Caco-2 (cell line): ENCODE data around the gene CCDC82. TPM values are rescaled to one million over a fixed set of nuclear protein-coding genes. Genes with fewer than 3 reads are reported as not detected.

Source experiments
- BruUV-seq: library from RNA; stranded (reverse); fragments of 400-500 nt; replicated peaks from 2 replicates; lab custom pipeline; 2021; lab: Mats Ljungman, UMichigan
- CTCF ChIA-PET: fragments of 300-600 bp; sonication (Branson Sonifier 250); formaldehyde crosslinking; loops from one replicate; lab custom pipeline; 2022; ENCODE audit warnings: antibody characterized with exemption; lab: Charles Lee
- POLR2A ChIA-PET: fragments of 300-600 bp; sonication (Branson Sonifier 250); formaldehyde crosslinking; loops from one replicate; lab custom pipeline; 2022; ENCODE audit warnings: antibody characterized with exemption; lab: Charles Lee
- DNase-seq, 2 experiments: peaks; one replicate each; pipeline versions ENCODE4 v3.0.0 to v3.0.0-alpha.2; 2020 to 2022
- H3K27me3 ChIP-seq: replicated peaks from 2 replicates; pipeline ENCODE4 v1.6.0; 2011; ENCODE audit warnings: low read length; ENCODE audit not compliant: control insufficient read depth, insufficient read depth
- H3K36me3 ChIP-seq: 2 replicates; pipeline ENCODE4 v1.5.1; 2011; ENCODE audit warnings: low read length; ENCODE audit not compliant: control insufficient read depth, insufficient read depth
- H3K4me1 ChIP-seq: fragments of 250-450 bp; sonication (Bioruptor Pico); 2 replicates; pipeline ENCODE4 v1.5.1; 2020; ENCODE audit warnings: mild to moderate bottlenecking
- H3K4me3 ChIP-seq: 2 replicates; pipeline ENCODE4 v1.5.1; 2011; ENCODE audit warnings: low read depth, mild to moderate bottlenecking, control low read depth, low read length
- H3K9me3 ChIP-seq: fragments of 250-450 bp; sonication (Bioruptor Pico); 2 replicates; pipeline ENCODE4 v1.5.1; 2020; ENCODE audit warnings: mild to moderate bottlenecking, moderate library complexity
- H3K27ac Mint-ChIP-seq: one replicate; pipeline ENCODE4 v1.8.0; 2022; ENCODE audit warnings: mixed read lengths; ENCODE audit not compliant: unreplicated experiment
- H3K27me3 Mint-ChIP-seq: one replicate; pipeline ENCODE4 v1.8.0; 2022; ENCODE audit warnings: mixed read lengths; ENCODE audit not compliant: insufficient read depth, unreplicated experiment
- H3K36me3 Mint-ChIP-seq: one replicate; pipeline ENCODE4 v1.8.0; 2022; ENCODE audit warnings: mild to moderate bottlenecking, mixed read lengths; ENCODE audit not compliant: insufficient read depth, unreplicated experiment
- H3K4me1 Mint-ChIP-seq: one replicate; pipeline ENCODE4 v1.8.0; 2022; ENCODE audit warnings: low read depth, mixed read lengths; ENCODE audit not compliant: unreplicated experiment
- H3K4me3 Mint-ChIP-seq: one replicate; pipeline ENCODE4 v1.8.0; 2022; ENCODE audit warnings: mild to moderate bottlenecking, moderate library complexity, mixed read lengths; ENCODE audit not compliant: unreplicated experiment
- H3K9me3 Mint-ChIP-seq: one replicate; pipeline ENCODE4 v1.8.0; 2022; ENCODE audit warnings: mixed read lengths; ENCODE audit not compliant: unreplicated experiment
- intact Hi-C: fragments of 100-400 bp; cut with micrococcal nuclease; formaldehyde crosslinking; loops from one replicate; pipeline ENCODE4 v1.10.0; 2022; ENCODE audit not compliant: unreplicated experiment
- total RNA-seq: library from RNA; stranded (reverse); gene quantifications from 2 replicates; pipeline ENCODE4 v1.2.3, GENCODE V29; 2022
- TF ChIP-seq, protein P1 (sequence below), 2 experiments: fragments of 200-600 bp in 1 of 2; IDR thresholded peaks; 1 replicate in 1 of 2; 2 replicates in 1 of 2; pipeline versions ENCODE4 v1.5.1 to v1.8.0; 2011 to 2022; ENCODE audit warnings: antibody characterized with exemption in 1 of 2, control low read depth in 1 of 2, inconsistent platforms in 1 of 2, low read depth in 1 of 2, low read length in 1 of 2, mild to moderate bottlenecking in 1 of 2, moderate library complexity in 1 of 2; ENCODE audit not compliant: insufficient read depth in 1 of 2, severe bottlenecking in 1 of 2, unreplicated experiment in 1 of 2

CCDC82 gene
- total RNA-seq, 1 experiment from 2014 or later: 38.2 TPM

DNA sequence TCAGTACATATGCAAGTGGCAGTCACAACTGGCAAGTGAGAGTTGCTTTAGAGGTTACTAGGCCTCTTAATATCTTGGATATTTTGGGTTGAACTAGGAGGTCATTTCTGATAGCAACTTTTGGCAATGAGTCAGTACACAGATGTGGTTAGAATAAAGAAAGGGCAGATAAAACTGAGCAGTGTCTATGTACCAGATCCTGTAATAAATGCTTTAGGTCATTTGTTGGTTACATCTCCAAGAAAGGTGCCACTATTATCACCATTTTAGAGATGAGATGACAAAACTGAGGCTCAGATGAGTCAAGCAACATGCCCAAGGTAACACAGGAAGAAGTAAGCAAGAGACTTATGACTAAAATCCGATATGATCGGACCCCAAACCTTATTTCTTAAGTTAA, 71.7 kb downstream of the CCDC82 start:
- no peak overlapping the region for H3K4me3 Mint-ChIP-seq
- H3K4me1 Mint-ChIP-seq: peaks cover 51% of the 10 kb centered on the region
- ChIA-PET CTCF (interaction anchor here (0.5 kb wide), 1 partner anchor 25 kb away, joined by 3 read pairs; the partner anchor contains the start of gene MAML2), POLR2A (interaction anchor here (1.7 kb wide), 1 partner anchor 71 kb away, joined by 4 read pairs; the partner anchor contains the start of gene CCDC82)
- TF ChIP-seq, protein P1, sequence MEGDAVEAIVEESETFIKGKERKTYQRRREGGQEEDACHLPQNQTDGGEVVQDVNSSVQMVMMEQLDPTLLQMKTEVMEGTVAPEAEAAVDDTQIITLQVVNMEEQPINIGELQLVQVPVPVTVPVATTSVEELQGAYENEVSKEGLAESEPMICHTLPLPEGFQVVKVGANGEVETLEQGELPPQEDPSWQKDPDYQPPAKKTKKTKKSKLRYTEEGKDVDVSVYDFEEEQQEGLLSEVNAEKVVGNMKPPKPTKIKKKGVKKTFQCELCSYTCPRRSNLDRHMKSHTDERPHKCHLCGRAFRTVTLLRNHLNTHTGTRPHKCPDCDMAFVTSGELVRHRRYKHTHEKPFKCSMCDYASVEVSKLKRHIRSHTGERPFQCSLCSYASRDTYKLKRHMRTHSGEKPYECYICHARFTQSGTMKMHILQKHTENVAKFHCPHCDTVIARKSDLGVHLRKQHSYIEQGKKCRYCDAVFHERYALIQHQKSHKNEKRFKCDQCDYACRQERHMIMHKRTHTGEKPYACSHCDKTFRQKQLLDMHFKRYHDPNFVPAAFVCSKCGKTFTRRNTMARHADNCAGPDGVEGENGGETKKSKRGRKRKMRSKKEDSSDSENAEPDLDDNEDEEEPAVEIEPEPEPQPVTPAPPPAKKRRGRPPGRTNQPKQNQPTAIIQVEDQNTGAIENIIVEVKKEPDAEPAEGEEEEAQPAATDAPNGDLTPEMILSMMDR (IDR thresholded peaks at IDR 0.05; ENCODE audit: insufficient read depth in 1 of 2, low read depth in 1 of 2, low read length in 1 of 2, severe bottlenecking in 1 of 2, unreplicated experiment in 1 of 2): no peak
- peaks cover 6% of the 10 kb centered on the region for H3K36me3 Mint-ChIP-seq
- no TSS peak for BruUV-seq
- Histone ChIP-seq H3K4me3 (no peak overlapping the region), H3K36me3 (peaks cover 1% of the 10 kb centered on the region; the same call in 1 of the 2 replicates), H3K4me1 (peaks cover 68% of the 10 kb centered on the region), H3K27me3 (no peaks in the 10 kb centered on the region), H3K9me3 (0 out of 2 replicates have a peak, but pooled peaks cover 7% of the 10 kb centered on the region)
- intact Hi-C loops: no loop called here
- no peaks in the 10 kb centered on the region for H3K27me3 Mint-ChIP-seq
- peaks cover 9% of the 10 kb centered on the region for H3K9me3 Mint-ChIP-seq
- DNase-seq: no peak
- no peak overlapping the region for H3K27ac Mint-ChIP-seq

GRCh38 chr11:96317571-96317970, 72.1 kb downstream of the CCDC82 start:
- no peak overlapping the region for H3K4me3 ChIP-seq
- H3K9me3 ChIP-seq: 0 out of 2 replicates have a peak, but pooled peaks cover 7% of the 10 kb centered on the region
- POLR2A ChIA-PET: interaction anchor here (1.7 kb wide), 1 partner anchor 72 kb away, joined by 4 read pairs; the partner anchor contains the start of gene CCDC82
- Mint-ChIP-seq H3K4me1 (peaks cover 47% of the 10 kb centered on the region), H3K36me3 (peaks cover 2% of the 10 kb centered on the region), H3K9me3 (peaks cover 9% of the 10 kb centered on the region), H3K27ac (peak overlapping the region; percentile 53), H3K27me3 (no peaks in the 10 kb centered on the region), H3K4me3 (no peak overlapping the region)
- DNase-seq: no peak
- intact Hi-C loops: no loop called here
- BruUV-seq: no TSS peak
- H3K27me3 ChIP-seq: no peaks in the 10 kb centered on the region
- peaks cover 1% of the 10 kb centered on the region; the same call in 1 of the 2 replicates for H3K36me3 ChIP-seq
- CTCF ChIA-PET: interaction anchor here (0.5 to 1.2 kb wide), 2 partner anchors 25 to 468 kb away, joined by 3 read pairs; partner anchors contain the start of gene MAML2
- TF ChIP-seq, protein P1 (IDR thresholded peaks at IDR 0.05; ENCODE audit: insufficient read depth in 1 of 2, low read depth in 1 of 2, low read length in 1 of 2, severe bottlenecking in 1 of 2, unreplicated experiment in 1 of 2): no peak
- peaks cover 64% of the 10 kb centered on the region for H3K4me1 ChIP-seq

DNA sequence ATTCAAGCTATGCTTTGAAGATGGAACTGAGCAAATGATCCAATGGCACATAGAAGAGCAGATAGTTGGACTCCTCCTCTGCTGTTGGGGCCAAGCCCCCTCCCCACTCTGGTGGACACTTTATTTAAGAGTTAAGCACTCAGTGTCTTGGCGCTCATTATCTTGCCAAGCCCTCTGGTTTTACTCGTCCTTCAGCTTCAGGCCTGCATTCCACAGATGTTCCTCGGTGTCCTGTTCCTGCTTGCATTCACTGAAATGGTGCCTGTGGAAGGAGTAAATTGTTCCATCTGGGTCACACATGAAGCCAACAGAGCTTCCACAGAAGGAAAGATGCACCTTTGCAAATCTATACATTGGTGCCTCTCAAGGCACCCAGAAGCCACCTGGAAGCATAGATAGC, 72.8 kb downstream of the CCDC82 start:
- intact Hi-C loops: no loop called here
- BruUV-seq: no TSS peak
- no peaks in the 10 kb centered on the region for H3K27me3 Mint-ChIP-seq
- H3K9me3 Mint-ChIP-seq: peaks cover 9% of the 10 kb centered on the region
- Histone ChIP-seq H3K9me3 (0 out of 2 replicates have a peak, but pooled peaks cover 7% of the 10 kb centered on the region), H3K4me3 (no peak overlapping the region), H3K27me3 (no peaks in the 10 kb centered on the region), H3K36me3 (peaks cover 1% of the 10 kb centered on the region; the same call in 1 of the 2 replicates), H3K4me1 (peaks cover 57% of the 10 kb centered on the region)
- H3K27ac Mint-ChIP-seq: peak overlapping the region; percentile 53
- no peak overlapping the region for H3K4me3 Mint-ChIP-seq
- CTCF ChIA-PET: interaction anchor here (1.0 to 1.2 kb wide), 2 partner anchors 26 to 467 kb away, joined by 3 to 4 read pairs; partner anchors contain the start of gene MAML2
- H3K36me3 Mint-ChIP-seq: no peaks in the 10 kb centered on the region
- POLR2A ChIA-PET: interaction anchor here (1.7 kb wide), 1 partner anchor 72 kb away, joined by 4 read pairs; the partner anchor contains the start of gene CCDC82
- peaks cover 40% of the 10 kb centered on the region for H3K4me1 Mint-ChIP-seq
- TF ChIP-seq, protein P1 (IDR thresholded peaks at IDR 0.05; ENCODE audit: insufficient read depth in 1 of 2, low read depth in 1 of 2, low read length in 1 of 2, severe bottlenecking in 1 of 2, unreplicated experiment in 1 of 2): no peak
- peak in 1 of 2 experiments; percentile 28 for DNase-seq
